Measurements from ENCODE around the gene HHIPL2.

HHIPL2 gene

GRCh38 chr1:222543817-222544216 is 4.1 kb downstream of the HHIPL2 start:
- no peak for DNase-seq (ENCODE audit: low read depth)
- TF ChIP-seq, protein P1, sequence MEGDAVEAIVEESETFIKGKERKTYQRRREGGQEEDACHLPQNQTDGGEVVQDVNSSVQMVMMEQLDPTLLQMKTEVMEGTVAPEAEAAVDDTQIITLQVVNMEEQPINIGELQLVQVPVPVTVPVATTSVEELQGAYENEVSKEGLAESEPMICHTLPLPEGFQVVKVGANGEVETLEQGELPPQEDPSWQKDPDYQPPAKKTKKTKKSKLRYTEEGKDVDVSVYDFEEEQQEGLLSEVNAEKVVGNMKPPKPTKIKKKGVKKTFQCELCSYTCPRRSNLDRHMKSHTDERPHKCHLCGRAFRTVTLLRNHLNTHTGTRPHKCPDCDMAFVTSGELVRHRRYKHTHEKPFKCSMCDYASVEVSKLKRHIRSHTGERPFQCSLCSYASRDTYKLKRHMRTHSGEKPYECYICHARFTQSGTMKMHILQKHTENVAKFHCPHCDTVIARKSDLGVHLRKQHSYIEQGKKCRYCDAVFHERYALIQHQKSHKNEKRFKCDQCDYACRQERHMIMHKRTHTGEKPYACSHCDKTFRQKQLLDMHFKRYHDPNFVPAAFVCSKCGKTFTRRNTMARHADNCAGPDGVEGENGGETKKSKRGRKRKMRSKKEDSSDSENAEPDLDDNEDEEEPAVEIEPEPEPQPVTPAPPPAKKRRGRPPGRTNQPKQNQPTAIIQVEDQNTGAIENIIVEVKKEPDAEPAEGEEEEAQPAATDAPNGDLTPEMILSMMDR (IDR thresholded peaks at IDR 0.05; ENCODE audit: insufficient read depth, low read depth, low read length, missing control alignments) = no peak
- no peak overlapping the region for H3K4me3 ChIP-seq (ENCODE audit: low read length)

GRCh38 chr1:222540598-222540995 is 7.3 kb downstream of the HHIPL2 start:
- no peak overlapping the region for H3K4me3 ChIP-seq (ENCODE audit: low read length)
- DNase-seq (ENCODE audit: low read depth) = no peak
- TF ChIP-seq, protein P1 (IDR thresholded peaks at IDR 0.05; ENCODE audit: insufficient read depth, low read depth, low read length, missing control alignments) = no peak

GRCh38 chr1:222539951-222540597 is 7.8 kb downstream of the HHIPL2 start:
- TF ChIP-seq, protein P1 (IDR thresholded peaks at IDR 0.05; ENCODE audit: insufficient read depth, low read depth, low read length, missing control alignments) = no peak
- no peak overlapping the region for H3K4me3 ChIP-seq (ENCODE audit: low read length)
- DNase-seq (ENCODE audit: low read depth) = no peak

GRCh38 chr1:222535455-222535854 is 12.4 kb downstream of the HHIPL2 start:
- TF ChIP-seq, protein P1 (IDR thresholded peaks at IDR 0.05; ENCODE audit: insufficient read depth, low read depth, low read length, missing control alignments) = no peak
- DNase-seq (ENCODE audit: low read depth) = no peak
- no peak overlapping the region for H3K4me3 ChIP-seq (ENCODE audit: low read length)

GRCh38 chr1:222530852-222531251 is 17.1 kb downstream of the HHIPL2 start:
- no peak overlapping the region for H3K4me3 ChIP-seq (ENCODE audit: low read length)
- no peak for DNase-seq (ENCODE audit: low read depth)
- TF ChIP-seq, protein P1 (IDR thresholded peaks at IDR 0.05; ENCODE audit: insufficient read depth, low read depth, low read length, missing control alignments) = no peak

- no peak for DNase-seq (ENCODE audit: low read depth)
- TF ChIP-seq, protein P1 (IDR thresholded peaks at IDR 0.05; ENCODE audit: insufficient read depth, low read depth, low read length, missing control alignments) = no peak
- no peak overlapping the region for H3K4me3 ChIP-seq (ENCODE audit: low read length)
These were observed 18.0 kb downstream of the HHIPL2 start for GRCh38 chr1:222529916-222530315.

DNA sequence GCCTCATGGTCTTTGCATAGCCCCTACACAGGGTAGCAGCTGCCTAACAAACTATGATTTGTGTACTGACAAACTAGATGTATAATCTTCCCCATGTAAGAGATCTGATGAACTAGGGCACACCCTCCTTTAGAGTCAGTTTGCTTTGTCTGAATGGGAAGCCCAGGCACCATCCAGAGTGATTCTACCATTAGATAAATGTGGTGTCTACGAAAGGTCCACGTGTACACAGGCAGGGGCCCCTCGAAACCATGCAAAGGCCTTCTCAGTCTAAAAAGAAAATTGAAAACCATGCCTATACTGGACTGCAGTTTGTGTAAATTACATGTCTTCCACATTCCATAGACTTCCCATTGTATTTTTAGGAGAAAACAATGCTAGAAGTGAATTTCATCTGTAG is 18.7 kb downstream of the HHIPL2 start:
- TF ChIP-seq, protein P1 (IDR thresholded peaks at IDR 0.05; ENCODE audit: insufficient read depth, low read depth, low read length, missing control alignments) = no peak
- no peak for DNase-seq (ENCODE audit: low read depth)

More for the DNA sequence above, 18.7 kb downstream of the HHIPL2 start:
- H3K4me3 ChIP-seq (ENCODE audit: low read length) = no peak overlapping the region
